Tibial artery (tissue), 4 donors: ENCODE data around the gene ADCY1.
"Not testable (repeated sequence)": the region's sequence is repeated elsewhere in the genome, so short reads cannot be mapped to it uniquely, and the experiment has no call there.

ENCODE experiments used
- DNase-seq, 2 donors: peaks; one replicate each; pipeline ENCODE4 v3.0.0-alpha.2; 2019
- H3K27ac ChIP-seq, 2 donors: fragments of 200-600 bp; sonication (generic) in 1 of 2; 1 replicate in 1 of 2; 2 replicates in 1 of 2; pipeline ENCODE4 v1.5.1; 2018 to 2019; ENCODE audit warnings: mild to moderate bottlenecking in 1 of 2
- H3K27me3 ChIP-seq, 2 donors: fragments of 200-600 bp; sonication (generic) in 1 of 2; one replicate each; pipeline versions ENCODE4 v1.5.1 to v1.6.0; 2016 to 2019
- H3K36me3 ChIP-seq, 3 donors: fragments of 200-600 bp; sonication (generic) in 2 of 3; one replicate each; pipeline ENCODE4 v1.5.1; 2016 to 2019; ENCODE audit warnings: mild to moderate bottlenecking in 2 of 3
- H3K4me1 ChIP-seq, 4 donors: fragments of 200-600 bp; sonication (generic) in 2 of 4; 1 replicate in 3 of 4; 2 replicates in 1 of 4; pipeline ENCODE4 v1.5.1; 2016 to 2019
- H3K4me3 ChIP-seq, 2 donors: fragments of 200-600 bp; sonication (generic) in 1 of 2; 1 replicate in 1 of 2; 2 replicates in 1 of 2; pipeline ENCODE4 v1.5.1; 2018 to 2019; ENCODE audit warnings: mild to moderate bottlenecking in 2 of 2
- H3K9me3 ChIP-seq, 3 donors: fragments of 200-600 bp; sonication (generic) in 1 of 3; one replicate each; pipeline ENCODE4 v1.5.1; 2016 to 2019
- intact Hi-C: fragments of 100-400 bp; cut with DNase I; formaldehyde crosslinking; loops from one replicate; pipeline ENCODE4 v1.15.0; 2023; ENCODE audit warnings: low total_unique reads

The ADCY1 gene

DNA sequence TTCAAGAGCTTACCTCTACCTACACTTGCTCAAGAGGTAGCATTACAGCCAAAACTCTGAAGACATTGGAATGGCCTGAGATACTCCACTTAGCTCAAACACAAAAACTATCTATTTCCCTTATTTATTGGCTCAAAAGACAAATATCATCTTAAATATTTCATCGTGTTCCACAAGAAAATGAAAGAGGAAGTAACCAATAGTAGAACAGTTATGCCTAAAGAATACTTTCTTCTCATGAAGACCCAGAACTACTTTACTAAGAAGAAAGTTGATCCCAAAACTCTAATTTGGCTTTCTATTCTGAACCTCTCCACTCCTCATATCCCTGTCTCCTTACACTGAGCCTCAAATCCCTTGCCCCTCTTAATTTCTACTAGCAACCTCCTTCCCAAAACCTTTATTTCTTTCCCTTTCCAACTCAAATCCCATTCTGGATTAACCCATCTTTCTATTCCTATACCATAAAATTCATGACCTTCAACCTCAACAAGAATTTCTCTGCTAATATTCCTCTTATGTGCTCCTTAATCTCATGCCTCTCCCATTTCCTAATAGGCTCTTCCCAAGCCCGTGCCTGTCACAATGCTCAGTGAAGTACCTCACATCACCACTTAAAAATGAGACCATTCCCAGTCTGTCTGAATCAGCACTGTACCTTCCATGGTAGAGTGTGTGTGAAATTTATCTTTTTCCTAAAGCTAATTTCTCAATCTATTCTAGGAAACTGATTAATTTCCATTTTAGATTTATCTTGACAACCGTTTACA is 188.2 kb downstream of the ADCY1 start:
- peak overlapping the region; percentile 81 to 88 for H3K27ac ChIP-seq
- H3K27me3 ChIP-seq, DNase-seq, H3K9me3 ChIP-seq, H3K36me3 ChIP-seq, H3K4me3 ChIP-seq, intact Hi-C loops: not testable (repeated sequence)
- H3K4me1 ChIP-seq = peaks cover 0 to 46% (median 5%) of the 10 kb centered on the region in 4 donors

DNA sequence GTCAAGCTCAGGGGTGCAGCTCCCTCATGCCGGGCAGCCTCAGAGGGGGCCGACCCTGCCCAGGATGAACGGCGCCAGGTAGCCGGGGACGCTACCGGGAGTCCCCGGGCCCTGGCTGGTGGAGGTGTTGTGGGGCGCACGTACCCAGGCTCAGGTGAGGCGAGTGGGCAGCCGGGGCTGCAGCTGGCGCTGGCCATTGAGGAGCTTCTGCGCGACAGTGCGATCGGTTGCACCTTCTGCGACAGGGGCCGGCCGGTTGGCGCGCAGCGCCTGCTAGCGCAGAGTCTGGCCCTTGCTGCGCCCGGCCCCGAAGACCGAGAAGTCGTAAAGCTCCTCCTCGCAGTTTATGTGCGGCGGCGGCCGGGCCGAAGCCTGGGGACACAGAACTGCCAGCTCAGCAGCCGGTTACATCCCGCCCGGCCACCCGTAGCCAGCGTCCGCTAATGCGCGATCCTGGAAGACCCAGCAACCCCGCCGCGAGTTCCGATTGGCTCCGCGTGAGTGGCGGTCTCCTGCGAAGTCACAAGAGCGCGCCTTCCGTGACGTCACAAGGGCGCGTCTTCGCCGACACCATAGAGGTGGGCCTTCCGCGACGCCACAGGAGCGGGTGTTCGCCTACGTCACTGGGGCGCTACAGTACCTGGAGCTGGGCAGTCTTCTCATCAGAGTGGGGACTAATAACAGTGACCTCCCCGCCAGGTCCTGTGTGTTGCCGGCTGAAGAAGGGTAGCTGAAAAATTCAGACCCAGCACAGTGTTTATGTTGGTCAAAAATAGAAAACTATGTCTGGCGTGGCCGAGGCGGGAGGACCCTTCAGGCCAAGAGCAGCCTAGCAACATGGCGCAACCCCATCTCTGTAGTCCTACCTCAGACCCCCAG is 194.6 kb downstream of the ADCY1 start:
- H3K9me3 ChIP-seq, H3K27me3 ChIP-seq, H3K36me3 ChIP-seq, intact Hi-C loops: not testable (repeated sequence)
- H3K4me1 ChIP-seq = peaks cover 0 to 38% (median 13%) of the 10 kb centered on the region in 4 donors
- DNase-seq = peak; percentile 98 to 99
- H3K27ac ChIP-seq = peak overlapping the region; percentile 90 to 93
- peak overlapping the region; percentile 85 to 90 for H3K4me3 ChIP-seq

DNA sequence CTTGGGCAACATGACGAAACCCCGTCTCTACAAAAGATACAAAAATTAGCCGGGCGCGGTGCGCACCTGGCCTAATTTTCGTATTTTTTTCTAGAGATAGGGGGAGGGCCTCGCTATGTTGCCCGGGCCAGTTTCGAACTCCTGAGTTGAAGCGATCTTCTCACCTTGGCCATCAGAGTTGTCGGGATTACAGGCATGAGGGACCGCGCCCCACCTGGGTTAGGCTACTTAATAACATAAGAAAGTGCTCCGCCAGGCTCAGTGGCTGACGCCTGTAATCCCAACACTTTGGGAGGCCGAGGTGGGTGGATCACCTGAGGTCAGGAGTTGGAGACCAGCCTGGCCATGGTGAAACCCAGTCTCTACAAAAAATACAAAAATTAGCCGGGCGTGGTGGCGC is 195.5 kb downstream of the ADCY1 start:
- Histone ChIP-seq H3K4me1 (peaks cover 0 to 35% (median 12%) of the 10 kb centered on the region in 4 donors), H3K4me3 (peak overlapping the region; percentile 85 to 90), H3K27ac (peak overlapping the region; percentile 90 to 93)
- H3K27me3 ChIP-seq, H3K36me3 ChIP-seq, intact Hi-C loops, H3K9me3 ChIP-seq: not testable (repeated sequence)
- DNase-seq = peak; percentile 33 to 70
